GM12873 (cell line): ENCODE results near the gene KLHL25.
A peak's percentile ranks its signal among the peaks of the same experiment; 100 is the strongest.

Source experiments
- CTCF ChIP-seq: IDR thresholded peaks from 2 replicates; pipeline ENCODE4 v1.5.1; 2012; ENCODE audit warnings: low read depth, mild to moderate bottlenecking, moderate library complexity, low read length, control low read depth; ENCODE audit not compliant: insufficient read depth; ENCODE audit errors: missing control alignments

The KLHL25 gene

GRCh38 chr15:85794598-85795336, at the start of gene KLHL25:
KLHL25 (minus strand) TSS chr15:85794925; CDS start chr15:85769810, 25,115 bp downstream.
- no peak for TF ChIP-seq CTCF

- no peak for TF ChIP-seq CTCF
Measured at GRCh38 chr15:85840802-85841152, 46.1 kb upstream of the KLHL25 start.

GRCh38 chr15:85840079-85840801, 45.5 kb upstream of the KLHL25 start:
- TF ChIP-seq CTCF: peak; percentile 90

GRCh38 chr15:85839643-85840042, 44.9 kb upstream of the KLHL25 start:
- TF ChIP-seq CTCF: no peak

GRCh38 chr15:85838655-85839054, 43.9 kb upstream of the KLHL25 start:
- no peak for TF ChIP-seq CTCF

- TF ChIP-seq CTCF: no peak
Measured at GRCh38 chr15:85837881-85838280, 43.2 kb upstream of the KLHL25 start.

- TF ChIP-seq CTCF: no peak
Measured at GRCh38 chr15:85837011-85837433, 42.3 kb upstream of the KLHL25 start.
